Breast epithelium (tissue), 4 donors: ENCODE results near the gene CMSS1. TPM values are rescaled to one million over a fixed set of nuclear protein-coding genes. Genes with fewer than 3 reads are reported as not detected.

ENCODE experiments used
- DNase-seq, 2 donors: peaks; one replicate each; pipeline ENCODE4 v3.0.0-alpha.2; 2019; ENCODE audit warnings: low spot score in 2 of 2
- H3K27ac ChIP-seq, 2 donors: fragments of 200-600 bp; sonication (generic) in 1 of 2; one replicate each; pipeline ENCODE4 v1.5.1; 2016 to 2019; ENCODE audit warnings: mild to moderate bottlenecking in 1 of 2
- H3K27me3 ChIP-seq, 2 donors: fragments of 200-600 bp; sonication (generic) in 1 of 2; one replicate each; pipeline versions ENCODE4 v1.5.1 to v1.6.0; 2017 to 2019; ENCODE audit warnings: control low read depth in 1 of 2, mild to moderate bottlenecking in 1 of 2
- H3K36me3 ChIP-seq: fragments of 200-600 bp; one replicate; pipeline ENCODE4 v1.5.1; 2019
- H3K4me1 ChIP-seq, 2 donors: fragments of 200-600 bp; sonication (generic); one replicate each; pipeline ENCODE4 v1.5.1; 2016 to 2019; ENCODE audit warnings: control low read depth in 1 of 2
- H3K4me3 ChIP-seq, 3 donors: fragments of 200-600 bp; sonication (generic); 1 replicate in 2 of 3; 2 replicates in 1 of 3; pipeline ENCODE4 v1.5.1; 2016 to 2019; ENCODE audit warnings: mild to moderate bottlenecking in 3 of 3, moderate library complexity in 2 of 3
- H3K9me3 ChIP-seq, 2 donors: fragments of 200-600 bp; sonication (generic) in 1 of 2; one replicate each; pipeline ENCODE4 v1.5.1; 2016 to 2019; ENCODE audit warnings: control low read depth in 1 of 2
- CTCF ChIP-seq, 3 donors: fragments of 450-650 bp; IDR thresholded peaks; one replicate each; pipeline ENCODE4 v1.5.1; 2016 to 2017; ENCODE audit warnings: antibody characterized with exemption in 3 of 3, mild to moderate bottlenecking in 3 of 3, moderate library complexity in 3 of 3
- POLR2A ChIP-seq: fragments of 450-650 bp; IDR thresholded peaks from one replicate; pipeline ENCODE4 v1.6.1; 2016; ENCODE audit warnings: antibody characterized with exemption, mild to moderate bottlenecking, moderate library complexity
- POLR2AphosphoS5 ChIP-seq, 3 donors: sonication (generic); formaldehyde crosslinking; IDR thresholded peaks; one replicate each; pipeline ENCODE4 v1.6.1; 2017; ENCODE audit warnings: antibody characterized with exemption in 3 of 3
- intact Hi-C: fragments of 100-400 bp; cut with DNase I; formaldehyde crosslinking; loops from one replicate; pipeline ENCODE4 v1.15.1; 2023; ENCODE audit warnings: low total_unique reads
- total RNA-seq, 3 donors: library from RNA; depleted of rRNA; stranded (reverse); fragments of >200 nt; gene quantifications; one replicate each; pipeline ENCODE4 v1.1.0, GENCODE V29; 2016

CMSS1 gene
- total RNA-seq, 3 donors from 2014 or later: 15.5 to 35.4 (median 16.1) TPM

- no peak overlapping the region for H3K27ac ChIP-seq
- TF ChIP-seq POLR2AphosphoS5 (IDR thresholded peaks at IDR 0.05) (no peak), CTCF (IDR thresholded peaks at IDR 0.05) (no peak), POLR2A (no peak)
- no peak for DNase-seq
- peaks cover 0 to 7% of the 10 kb centered on the region in 2 donors for H3K9me3 ChIP-seq
- intact Hi-C loops: no loop called here
- H3K4me3 ChIP-seq: no peak overlapping the region
- H3K4me1 ChIP-seq: no peaks in the 10 kb centered on the region
- H3K27me3 ChIP-seq: no peaks in the 10 kb centered on the region
- H3K36me3 ChIP-seq: no peaks in the 10 kb centered on the region
These were observed 381.1 kb downstream of the CMSS1 start for GRCh38 chr3:100198579-100199269.

DNA sequence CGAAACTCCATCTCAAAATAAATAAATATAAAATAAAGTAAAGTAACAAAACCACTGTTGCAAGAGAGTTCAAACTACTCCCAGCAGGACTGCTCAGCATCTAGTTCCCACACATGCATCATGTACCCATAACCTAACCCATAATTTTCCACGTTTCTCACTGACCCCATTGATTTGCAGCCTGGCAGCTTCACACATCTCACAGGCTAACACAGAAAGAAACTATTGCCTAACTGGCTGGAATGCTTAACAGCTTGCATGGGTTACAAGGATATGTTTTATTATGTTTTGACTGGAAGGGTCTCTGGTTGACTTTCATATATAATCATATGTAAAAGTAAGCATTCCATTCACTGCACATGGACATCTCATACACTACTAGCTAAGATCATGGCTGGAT is 387.5 kb downstream of the CMSS1 start:
- intact Hi-C loops: no loop called here
- Histone ChIP-seq H3K27ac (no peak overlapping the region), H3K27me3 (no peaks in the 10 kb centered on the region), H3K9me3 (no peaks in the 10 kb centered on the region), H3K36me3 (no peaks in the 10 kb centered on the region), H3K4me1 (no peaks in the 10 kb centered on the region), H3K4me3 (no peak overlapping the region)
- no peak for TF ChIP-seq CTCF (IDR thresholded peaks at IDR 0.05)
- no peak for TF ChIP-seq POLR2A
- TF ChIP-seq POLR2AphosphoS5 (IDR thresholded peaks at IDR 0.05): no peak
- no peak for DNase-seq

DNA sequence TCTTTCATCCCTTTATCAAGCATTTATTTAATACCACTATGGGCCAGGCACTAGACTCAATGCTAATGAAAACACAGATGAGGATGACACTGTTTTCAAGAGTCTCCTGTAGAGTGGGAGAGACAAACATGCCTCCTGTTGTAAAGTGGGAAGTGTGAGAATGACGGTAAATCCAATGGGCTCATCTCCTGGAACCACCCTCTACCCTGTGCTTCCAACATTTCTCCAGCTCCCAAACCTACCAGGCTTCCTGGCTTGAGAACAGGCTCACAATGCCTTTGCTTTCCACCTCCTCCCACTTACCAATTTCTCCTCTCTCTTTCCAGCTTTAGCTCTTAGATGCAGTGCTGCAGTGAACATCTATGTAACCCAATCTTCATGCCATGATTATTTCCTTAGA is 389.0 kb downstream of the CMSS1 start:
- Histone ChIP-seq H3K27me3 (no peaks in the 10 kb centered on the region), H3K4me1 (no peaks in the 10 kb centered on the region), H3K4me3 (no peak overlapping the region), H3K27ac (no peak overlapping the region), H3K9me3 (no peaks in the 10 kb centered on the region), H3K36me3 (no peaks in the 10 kb centered on the region)
- DNase-seq: no peak
- TF ChIP-seq CTCF (IDR thresholded peaks at IDR 0.05) (no peak), POLR2A (no peak), POLR2AphosphoS5 (IDR thresholded peaks at IDR 0.05) (no peak)
- intact Hi-C loops: no loop called here

DNA sequence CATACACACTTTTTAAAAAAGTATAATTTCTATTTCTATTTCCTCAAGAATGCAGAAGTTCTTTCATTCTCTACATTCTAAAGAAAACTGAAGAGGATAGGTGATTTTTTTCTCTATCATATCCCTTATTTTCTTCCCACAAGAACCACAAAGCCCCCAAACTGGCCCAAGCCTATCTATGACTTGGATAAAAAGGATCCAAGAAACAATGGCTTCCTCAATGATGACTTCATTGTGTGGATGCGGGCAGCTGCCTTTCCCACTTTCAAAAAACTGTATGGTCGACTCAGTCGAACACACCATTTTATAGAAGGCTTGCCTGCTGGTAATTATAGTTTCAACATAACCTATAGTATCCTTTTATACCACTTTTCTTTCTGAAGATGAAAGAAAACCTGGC is 390.2 kb downstream of the CMSS1 start:
- Histone ChIP-seq H3K4me3 (no peak overlapping the region), H3K27me3 (no peaks in the 10 kb centered on the region), H3K27ac (no peak overlapping the region), H3K9me3 (no peaks in the 10 kb centered on the region), H3K36me3 (no peaks in the 10 kb centered on the region), H3K4me1 (no peaks in the 10 kb centered on the region)
- no peak for DNase-seq
- intact Hi-C loops: no loop called here
- TF ChIP-seq POLR2A (no peak), POLR2AphosphoS5 (IDR thresholded peaks at IDR 0.05) (no peak), CTCF (IDR thresholded peaks at IDR 0.05) (no peak)

GRCh38 chr3:100209169-100209568 is 391.5 kb downstream of the CMSS1 start:
- TF ChIP-seq POLR2AphosphoS5 (IDR thresholded peaks at IDR 0.05): no peak
- no peak for TF ChIP-seq POLR2A
- no peak for TF ChIP-seq CTCF (IDR thresholded peaks at IDR 0.05)
- Histone ChIP-seq H3K27me3 (no peaks in the 10 kb centered on the region), H3K4me3 (no peak overlapping the region), H3K36me3 (no peaks in the 10 kb centered on the region), H3K27ac (no peak overlapping the region), H3K9me3 (no peaks in the 10 kb centered on the region), H3K4me1 (no peaks in the 10 kb centered on the region)
- no peak for DNase-seq
- intact Hi-C loops: no loop called here
